GM23338 (cell line): Measurements from ENCODE around the gene IDE. TPM values are rescaled to one million over a fixed set of nuclear protein-coding genes. Genes with fewer than 3 reads are reported as not detected.
A peak's percentile ranks its signal among the peaks of the same experiment; 100 is the strongest.

Experiments
- ATAC-seq: fragments of 200-7000 bp; cut with Tn5 transposase; 3 replicates; pipeline ENCODE4 v1.9.1; 2020
- DNase-seq: peaks from one replicate; pipeline ENCODE4 v3.0.0-alpha.2; 2015; ENCODE audit warnings: low spot score
- H2AFZ ChIP-seq: fragments of 200-600 bp; sonication (generic); 2 replicates; pipeline ENCODE4 v1.8.0; 2016; ENCODE audit warnings: antibody characterized with exemption, mild to moderate bottlenecking, moderate library complexity
- H3F3A ChIP-seq: fragments of 200-600 bp; sonication (generic); replicated peaks from 2 replicates; pipeline ENCODE4 v1.8.0; 2017; ENCODE audit warnings: antibody characterized with exemption, mixed run types, low read depth
- H3K27ac ChIP-seq: fragments of 200-600 bp; sonication (generic); 2 replicates; pipeline ENCODE4 v1.6.1; 2016; ENCODE audit warnings: low read depth
- H3K27me3 ChIP-seq: fragments of 200-600 bp; sonication (generic); 2 replicates; pipeline ENCODE4 v1.8.0; 2016; ENCODE audit warnings: mild to moderate bottlenecking, mixed run types, moderate library complexity; ENCODE audit not compliant: insufficient read depth
- H3K36me3 ChIP-seq: fragments of 200-600 bp; sonication (generic); 2 replicates; pipeline ENCODE4 v1.8.0; 2016; ENCODE audit warnings: mild to moderate bottlenecking; ENCODE audit not compliant: insufficient read depth
- H3K4me1 ChIP-seq: fragments of 200-600 bp; sonication (generic); 2 replicates; pipeline ENCODE4 v1.8.0; 2016; ENCODE audit warnings: mild to moderate bottlenecking, moderate library complexity; ENCODE audit not compliant: insufficient read depth
- H3K4me2 ChIP-seq: fragments of 200-600 bp; sonication (generic); 2 replicates; pipeline ENCODE4 v1.7.1; 2017; ENCODE audit warnings: mixed run types
- H3K4me3 ChIP-seq: fragments of 200-600 bp; sonication (generic); 2 replicates; pipeline ENCODE4 v1.6.1; 2016; ENCODE audit warnings: mixed run types
- H3K79me2 ChIP-seq: fragments of 200-600 bp; sonication (generic); replicated peaks from 2 replicates; pipeline ENCODE4 v1.8.0; 2017; ENCODE audit warnings: mild to moderate bottlenecking; ENCODE audit not compliant: insufficient read depth
- H3K9me2 ChIP-seq: fragments of 200-600 bp; sonication (generic); 2 replicates; pipeline ENCODE4 v1.8.0; 2017; ENCODE audit not compliant: insufficient read depth
- H4K20me1 ChIP-seq: fragments of 200-600 bp; sonication (generic); replicated peaks from 2 replicates; pipeline ENCODE4 v1.8.0; 2017; ENCODE audit warnings: mild to moderate bottlenecking; ENCODE audit not compliant: insufficient read depth
- H3K27ac Mint-ChIP-seq: 2 replicates; pipeline ENCODE4 v1.8.0; 2020; ENCODE audit warnings: inconsistent platforms, mild to moderate bottlenecking, moderate library complexity, mixed read lengths
- H3K27me3 Mint-ChIP-seq: 3 replicates; pipeline ENCODE4 v1.8.0; 2022; ENCODE audit warnings: low read depth, mild to moderate bottlenecking, moderate library complexity, mixed read lengths, inconsistent platforms; ENCODE audit not compliant: insufficient read depth, poor library complexity
- H3K36me3 Mint-ChIP-seq: 3 replicates; pipeline ENCODE4 v1.8.0; 2021; ENCODE audit warnings: low read depth, mild to moderate bottlenecking, inconsistent platforms, moderate library complexity, mixed read lengths
- H3K4me1 Mint-ChIP-seq: 3 replicates; pipeline ENCODE4 v1.8.0; 2020; ENCODE audit warnings: mild to moderate bottlenecking, inconsistent platforms, mixed read lengths
- H3K4me3 Mint-ChIP-seq: 3 replicates; pipeline ENCODE4 v1.8.0; 2021; ENCODE audit warnings: moderate library complexity, mild to moderate bottlenecking, inconsistent platforms, mixed read lengths
- H3K9me3 Mint-ChIP-seq: 3 replicates; pipeline ENCODE4 v1.8.0; 2020; ENCODE audit warnings: moderate library complexity, mild to moderate bottlenecking, inconsistent platforms, mixed read lengths
- CREB1 ChIP-seq: fragments of 250-450 bp; sonication (Bioruptor Pico); IDR thresholded peaks from 2 replicates; pipeline ENCODE4 v1.5.0; 2020; ENCODE audit warnings: low read depth, mild to moderate bottlenecking, moderate library complexity
- EZH2 ChIP-seq: fragments of 200-600 bp; sonication (generic); IDR thresholded peaks from one replicate; pipeline ENCODE4 v1.8.0; 2017; ENCODE audit warnings: antibody characterized with exemption, mild to moderate bottlenecking, low read depth; ENCODE audit not compliant: unreplicated experiment
- NANOG ChIP-seq: IDR thresholded peaks from 2 replicates; pipeline ENCODE4 v1.6.1; 2016; ENCODE audit warnings: antibody characterized with exemption, borderline replicate concordance
- ZNF331 ChIP-seq: fragments of 250-450 bp; sonication (Bioruptor Pico); IDR thresholded peaks from 2 replicates; pipeline ENCODE4 v1.5.0; 2020; ENCODE audit warnings: low read depth, mild to moderate bottlenecking, moderate library complexity
- polyA plus RNA-seq: library from polyadenylated mRNA; unstranded; fragments of >200 nt; fragmentation: Nextera tagmentation; extraction: Ambion mirVana; gene quantifications from 2 replicates; pipeline ENCODE4 v1.2.1, GENCODE V29; 2016
- total RNA-seq: library from RNA; depleted of rRNA; stranded (reverse); fragments of >200 nt; shearing (Covaris generic); gene quantifications from 2 replicates; pipeline ENCODE4 v1.2.3, GENCODE V29; 2014
- TF ChIP-seq, protein P1 (sequence below), 2 experiments: fragments of 200-600 bp in 1 of 2; sonication (generic) in 1 of 2; conservative IDR thresholded peaks; 2 replicates each; pipeline versions ENCODE4 v1.5.1 to v1.6.1; 2016 to 2017; ENCODE audit warnings: antibody characterized with exemption in 2 of 2, low read depth in 2 of 2, mild to moderate bottlenecking in 2 of 2, moderate library complexity in 1 of 2
- TF ChIP-seq, protein P2 (sequence below): fragments of 250-450 bp; sonication (Bioruptor Pico); IDR thresholded peaks from 2 replicates; pipeline ENCODE4 v1.5.0; 2020; ENCODE audit warnings: mild to moderate bottlenecking, moderate library complexity
- TF ChIP-seq, protein P3 (sequence below): IDR thresholded peaks from one replicate; pipeline ENCODE4 v1.6.1; 2018; ENCODE audit warnings: antibody characterized with exemption; ENCODE audit not compliant: unreplicated experiment

IDE gene
- total and polyA plus RNA-seq, 2 experiments from 2014 or later: 12.9 to 36.3 TPM

DNA sequence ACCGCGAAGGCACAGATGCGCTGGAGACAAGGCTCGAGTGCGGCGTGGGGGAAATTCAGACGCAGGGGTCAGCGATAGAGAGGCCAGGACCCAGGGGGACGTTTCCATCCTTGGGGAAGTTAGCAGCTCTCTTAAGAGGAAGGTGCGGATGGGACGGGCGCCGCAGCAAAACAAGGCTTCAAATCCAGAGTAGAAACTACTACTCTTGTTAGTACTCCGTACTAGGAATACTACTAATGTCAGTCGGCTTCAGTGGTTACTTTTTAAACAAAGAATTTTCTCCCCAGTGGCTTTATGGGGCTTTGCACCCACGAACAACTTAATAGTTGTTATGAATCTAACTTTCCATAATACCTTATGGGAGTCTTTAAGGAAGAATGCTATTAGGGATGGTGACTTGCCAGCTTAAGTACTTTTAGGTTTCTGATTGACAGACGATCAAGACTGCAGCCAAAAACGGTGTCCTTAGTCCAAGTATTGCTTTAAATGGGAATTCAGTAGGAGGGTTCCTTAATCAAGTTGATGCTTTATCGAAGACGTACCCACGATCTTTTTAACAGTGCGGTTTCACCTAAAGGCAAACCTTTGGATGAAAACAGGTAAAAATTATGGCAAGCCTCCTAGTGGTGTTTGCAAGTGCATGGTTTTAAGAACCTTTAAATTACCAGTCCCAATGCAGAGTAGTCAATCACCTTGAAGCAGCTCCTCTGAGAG lies 812 bp upstream of the IDE start:
- Mint-ChIP-seq H3K36me3 (no peaks in the 10 kb centered on the region; the same call in 2 of the 3 replicates), H3K27ac (peak overlapping the region; percentile 77), H3K27me3 (peaks cover 4% of the 10 kb centered on the region), H3K9me3 (no peaks in the 10 kb centered on the region), H3K4me1 (peaks cover 25% of the 10 kb centered on the region), H3K4me3 (peak overlapping the region; percentile 71)
- Histone ChIP-seq H3K4me1 (peaks cover 27% of the 10 kb centered on the region), H3K79me2 (peaks cover 35% of the 10 kb centered on the region), H4K20me1 (peaks cover 21% of the 10 kb centered on the region), H3K4me3 (peak overlapping the region; percentile 94), H3K9me2 (no peaks in the 10 kb centered on the region), H3K27ac (peak overlapping the region; percentile 88), H3K27me3 (peaks cover 9% of the 10 kb centered on the region), H3K4me2 (peak overlapping the region; percentile 75), H2AFZ (peak overlapping the region; percentile 87), H3K36me3 (no peaks in the 10 kb centered on the region), H3F3A (peaks cover 7% of the 10 kb centered on the region; the same call in 1 of the 2 replicates)
- ATAC-seq (no peak; the same call in 2 of the 3 replicates), DNase-seq (peak; percentile 78)
- TF ChIP-seq, protein P1, sequence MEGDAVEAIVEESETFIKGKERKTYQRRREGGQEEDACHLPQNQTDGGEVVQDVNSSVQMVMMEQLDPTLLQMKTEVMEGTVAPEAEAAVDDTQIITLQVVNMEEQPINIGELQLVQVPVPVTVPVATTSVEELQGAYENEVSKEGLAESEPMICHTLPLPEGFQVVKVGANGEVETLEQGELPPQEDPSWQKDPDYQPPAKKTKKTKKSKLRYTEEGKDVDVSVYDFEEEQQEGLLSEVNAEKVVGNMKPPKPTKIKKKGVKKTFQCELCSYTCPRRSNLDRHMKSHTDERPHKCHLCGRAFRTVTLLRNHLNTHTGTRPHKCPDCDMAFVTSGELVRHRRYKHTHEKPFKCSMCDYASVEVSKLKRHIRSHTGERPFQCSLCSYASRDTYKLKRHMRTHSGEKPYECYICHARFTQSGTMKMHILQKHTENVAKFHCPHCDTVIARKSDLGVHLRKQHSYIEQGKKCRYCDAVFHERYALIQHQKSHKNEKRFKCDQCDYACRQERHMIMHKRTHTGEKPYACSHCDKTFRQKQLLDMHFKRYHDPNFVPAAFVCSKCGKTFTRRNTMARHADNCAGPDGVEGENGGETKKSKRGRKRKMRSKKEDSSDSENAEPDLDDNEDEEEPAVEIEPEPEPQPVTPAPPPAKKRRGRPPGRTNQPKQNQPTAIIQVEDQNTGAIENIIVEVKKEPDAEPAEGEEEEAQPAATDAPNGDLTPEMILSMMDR (conservative IDR thresholded peaks at IDR 0.05; ENCODE audit: low read depth in 2 of 2): peak; percentile 11 to 49; a peak in 3 of 4 replicates
- no peak for TF ChIP-seq CREB1
- TF ChIP-seq EZH2: no peak

DNA sequence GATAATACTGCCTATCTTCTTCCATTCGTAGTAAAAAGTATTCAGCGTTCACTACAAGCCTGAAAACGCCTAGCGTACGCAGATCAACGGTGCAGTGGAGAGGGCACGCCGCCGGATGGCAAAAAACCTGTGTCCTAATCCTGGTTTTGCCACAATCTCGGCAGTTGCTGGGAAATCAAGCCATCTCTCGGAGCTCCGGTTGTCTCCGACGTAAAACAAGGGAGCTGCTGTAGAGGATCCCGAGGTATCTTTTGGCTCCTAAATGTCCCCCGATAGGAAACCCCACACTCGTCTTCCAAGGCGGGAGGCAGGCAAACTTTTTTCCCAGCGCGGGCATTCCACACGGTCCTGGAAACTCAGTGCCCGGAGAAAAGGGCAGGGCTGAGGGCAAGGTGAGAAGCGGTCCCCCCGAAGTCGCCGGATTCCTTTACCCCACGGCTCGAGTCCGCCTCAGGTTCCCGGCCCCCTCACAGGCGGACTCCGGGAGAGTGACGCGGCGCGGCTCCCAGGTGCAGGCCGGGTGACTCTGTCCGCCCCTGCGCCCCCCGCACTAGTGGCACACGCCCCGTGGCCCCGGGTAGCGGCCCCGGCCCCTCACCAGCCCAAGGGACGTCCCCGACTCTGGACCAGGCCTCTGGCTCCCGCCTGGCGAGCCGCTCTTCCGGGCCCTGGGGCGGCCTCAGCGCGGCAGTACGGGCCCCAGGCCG lies 649 bp downstream of the IDE start:
- peaks cover 25% of the 10 kb centered on the region for H3K4me1 Mint-ChIP-seq
- H3K4me3 Mint-ChIP-seq: peak overlapping the region; percentile 71
- H3K4me2 ChIP-seq: peak overlapping the region; percentile 75
- H3K27ac Mint-ChIP-seq: peak overlapping the region; percentile 1; the same call in 1 of the 2 replicates
- peaks cover 9% of the 10 kb centered on the region for H3K27me3 ChIP-seq
- DNase-seq: peak; percentile 55
- no peak overlapping the region for H3K27ac ChIP-seq
- no peaks in the 10 kb centered on the region for H3K9me3 Mint-ChIP-seq
- peak overlapping the region; percentile 85 for H2AFZ ChIP-seq
- H3F3A ChIP-seq: peaks cover 7% of the 10 kb centered on the region; the same call in 1 of the 2 replicates
- H3K36me3 Mint-ChIP-seq: peaks cover 8% of the 10 kb centered on the region; the same call in 1 of the 3 replicates
- peaks cover 4% of the 10 kb centered on the region for H3K27me3 Mint-ChIP-seq
- ATAC-seq: peak; percentile 65
- no peaks in the 10 kb centered on the region for H3K36me3 ChIP-seq
- peaks cover 27% of the 10 kb centered on the region for H3K4me1 ChIP-seq
- peak overlapping the region; percentile 94 for H3K4me3 ChIP-seq
- H4K20me1 ChIP-seq: peaks cover 21% of the 10 kb centered on the region
- peaks cover 50% of the 10 kb centered on the region for H3K79me2 ChIP-seq
- H3K9me2 ChIP-seq: no peaks in the 10 kb centered on the region
- TF ChIP-seq, protein P2, sequence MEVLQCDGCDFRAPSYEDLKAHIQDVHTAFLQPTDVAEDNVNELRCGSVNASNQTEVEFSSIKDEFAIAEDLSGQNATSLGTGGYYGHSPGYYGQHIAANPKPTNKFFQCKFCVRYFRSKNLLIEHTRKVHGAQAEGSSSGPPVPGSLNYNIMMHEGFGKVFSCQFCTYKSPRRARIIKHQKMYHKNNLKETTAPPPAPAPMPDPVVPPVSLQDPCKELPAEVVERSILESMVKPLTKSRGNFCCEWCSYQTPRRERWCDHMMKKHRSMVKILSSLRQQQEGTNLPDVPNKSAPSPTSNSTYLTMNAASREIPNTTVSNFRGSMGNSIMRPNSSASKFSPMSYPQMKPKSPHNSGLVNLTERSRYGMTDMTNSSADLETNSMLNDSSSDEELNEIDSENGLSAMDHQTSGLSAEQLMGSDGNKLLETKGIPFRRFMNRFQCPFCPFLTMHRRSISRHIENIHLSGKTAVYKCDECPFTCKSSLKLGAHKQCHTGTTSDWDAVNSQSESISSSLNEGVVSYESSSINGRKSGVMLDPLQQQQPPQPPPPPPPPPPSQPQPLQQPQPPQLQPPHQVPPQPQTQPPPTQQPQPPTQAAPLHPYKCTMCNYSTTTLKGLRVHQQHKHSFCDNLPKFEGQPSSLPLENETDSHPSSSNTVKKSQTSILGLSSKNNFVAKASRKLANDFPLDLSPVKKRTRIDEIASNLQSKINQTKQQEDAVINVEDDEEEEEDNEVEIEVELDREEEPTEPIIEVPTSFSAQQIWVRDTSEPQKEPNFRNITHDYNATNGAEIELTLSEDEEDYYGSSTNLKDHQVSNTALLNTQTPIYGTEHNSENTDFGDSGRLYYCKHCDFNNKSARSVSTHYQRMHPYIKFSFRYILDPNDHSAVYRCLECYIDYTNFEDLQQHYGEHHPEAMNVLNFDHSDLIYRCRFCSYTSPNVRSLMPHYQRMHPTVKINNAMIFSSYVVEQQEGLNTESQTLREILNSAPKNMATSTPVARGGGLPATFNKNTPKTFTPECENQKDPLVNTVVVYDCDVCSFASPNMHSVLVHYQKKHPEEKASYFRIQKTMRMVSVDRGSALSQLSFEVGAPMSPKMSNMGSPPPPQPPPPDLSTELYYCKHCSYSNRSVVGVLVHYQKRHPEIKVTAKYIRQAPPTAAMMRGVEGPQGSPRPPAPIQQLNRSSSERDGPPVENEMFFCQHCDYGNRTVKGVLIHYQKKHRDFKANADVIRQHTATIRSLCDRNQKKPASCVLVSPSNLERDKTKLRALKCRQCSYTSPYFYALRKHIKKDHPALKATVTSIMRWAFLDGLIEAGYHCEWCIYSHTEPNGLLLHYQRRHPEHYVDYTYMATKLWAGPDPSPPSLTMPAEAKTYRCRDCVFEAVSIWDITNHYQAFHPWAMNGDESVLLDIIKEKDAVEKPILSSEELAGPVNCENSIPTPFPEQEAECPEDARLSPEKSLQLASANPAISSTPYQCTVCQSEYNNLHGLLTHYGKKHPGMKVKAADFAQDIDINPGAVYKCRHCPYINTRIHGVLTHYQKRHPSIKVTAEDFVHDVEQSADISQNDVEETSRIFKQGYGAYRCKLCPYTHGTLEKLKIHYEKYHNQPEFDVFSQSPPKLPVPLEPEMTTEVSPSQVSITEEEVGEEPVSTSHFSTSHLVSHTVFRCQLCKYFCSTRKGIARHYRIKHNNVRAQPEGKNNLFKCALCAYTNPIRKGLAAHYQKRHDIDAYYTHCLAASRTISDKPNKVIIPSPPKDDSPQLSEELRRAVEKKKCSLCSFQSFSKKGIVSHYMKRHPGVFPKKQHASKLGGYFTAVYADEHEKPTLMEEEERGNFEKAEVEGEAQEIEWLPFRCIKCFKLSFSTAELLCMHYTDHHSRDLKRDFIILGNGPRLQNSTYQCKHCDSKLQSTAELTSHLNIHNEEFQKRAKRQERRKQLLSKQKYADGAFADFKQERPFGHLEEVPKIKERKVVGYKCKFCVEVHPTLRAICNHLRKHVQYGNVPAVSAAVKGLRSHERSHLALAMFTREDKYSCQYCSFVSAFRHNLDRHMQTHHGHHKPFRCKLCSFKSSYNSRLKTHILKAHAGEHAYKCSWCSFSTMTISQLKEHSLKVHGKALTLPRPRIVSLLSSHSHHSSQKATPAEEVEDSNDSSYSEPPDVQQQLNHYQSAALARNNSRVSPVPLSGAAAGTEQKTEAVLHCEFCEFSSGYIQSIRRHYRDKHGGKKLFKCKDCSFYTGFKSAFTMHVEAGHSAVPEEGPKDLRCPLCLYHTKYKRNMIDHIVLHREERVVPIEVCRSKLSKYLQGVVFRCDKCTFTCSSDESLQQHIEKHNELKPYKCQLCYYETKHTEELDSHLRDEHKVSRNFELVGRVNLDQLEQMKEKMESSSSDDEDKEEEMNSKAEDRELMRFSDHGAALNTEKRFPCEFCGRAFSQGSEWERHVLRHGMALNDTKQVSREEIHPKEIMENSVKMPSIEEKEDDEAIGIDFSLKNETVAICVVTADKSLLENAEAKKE (CRISPR knock-in tag): no peak
- TF ChIP-seq NANOG (no peak), ZNF331 (no peak), CREB1 (no peak)
- TF ChIP-seq, protein P3, sequence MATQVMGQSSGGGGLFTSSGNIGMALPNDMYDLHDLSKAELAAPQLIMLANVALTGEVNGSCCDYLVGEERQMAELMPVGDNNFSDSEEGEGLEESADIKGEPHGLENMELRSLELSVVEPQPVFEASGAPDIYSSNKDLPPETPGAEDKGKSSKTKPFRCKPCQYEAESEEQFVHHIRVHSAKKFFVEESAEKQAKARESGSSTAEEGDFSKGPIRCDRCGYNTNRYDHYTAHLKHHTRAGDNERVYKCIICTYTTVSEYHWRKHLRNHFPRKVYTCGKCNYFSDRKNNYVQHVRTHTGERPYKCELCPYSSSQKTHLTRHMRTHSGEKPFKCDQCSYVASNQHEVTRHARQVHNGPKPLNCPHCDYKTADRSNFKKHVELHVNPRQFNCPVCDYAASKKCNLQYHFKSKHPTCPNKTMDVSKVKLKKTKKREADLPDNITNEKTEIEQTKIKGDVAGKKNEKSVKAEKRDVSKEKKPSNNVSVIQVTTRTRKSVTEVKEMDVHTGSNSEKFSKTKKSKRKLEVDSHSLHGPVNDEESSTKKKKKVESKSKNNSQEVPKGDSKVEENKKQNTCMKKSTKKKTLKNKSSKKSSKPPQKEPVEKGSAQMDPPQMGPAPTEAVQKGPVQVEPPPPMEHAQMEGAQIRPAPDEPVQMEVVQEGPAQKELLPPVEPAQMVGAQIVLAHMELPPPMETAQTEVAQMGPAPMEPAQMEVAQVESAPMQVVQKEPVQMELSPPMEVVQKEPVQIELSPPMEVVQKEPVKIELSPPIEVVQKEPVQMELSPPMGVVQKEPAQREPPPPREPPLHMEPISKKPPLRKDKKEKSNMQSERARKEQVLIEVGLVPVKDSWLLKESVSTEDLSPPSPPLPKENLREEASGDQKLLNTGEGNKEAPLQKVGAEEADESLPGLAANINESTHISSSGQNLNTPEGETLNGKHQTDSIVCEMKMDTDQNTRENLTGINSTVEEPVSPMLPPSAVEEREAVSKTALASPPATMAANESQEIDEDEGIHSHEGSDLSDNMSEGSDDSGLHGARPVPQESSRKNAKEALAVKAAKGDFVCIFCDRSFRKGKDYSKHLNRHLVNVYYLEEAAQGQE: no peak
